GM19455 (cell line): ENCODE data around the gene MDM2.
"Not testable (repeated sequence)": the region's sequence is repeated elsewhere in the genome, so short reads cannot be mapped to it uniquely, and the experiment has no call there.

ENCODE experiments used
- ATAC-seq: cut with Tn5 transposase; IDR thresholded peaks from one replicate; pipeline ENCODE4 v1.9.1; 2021; ENCODE audit not compliant: unreplicated experiment

Gene MDM2

DNA sequence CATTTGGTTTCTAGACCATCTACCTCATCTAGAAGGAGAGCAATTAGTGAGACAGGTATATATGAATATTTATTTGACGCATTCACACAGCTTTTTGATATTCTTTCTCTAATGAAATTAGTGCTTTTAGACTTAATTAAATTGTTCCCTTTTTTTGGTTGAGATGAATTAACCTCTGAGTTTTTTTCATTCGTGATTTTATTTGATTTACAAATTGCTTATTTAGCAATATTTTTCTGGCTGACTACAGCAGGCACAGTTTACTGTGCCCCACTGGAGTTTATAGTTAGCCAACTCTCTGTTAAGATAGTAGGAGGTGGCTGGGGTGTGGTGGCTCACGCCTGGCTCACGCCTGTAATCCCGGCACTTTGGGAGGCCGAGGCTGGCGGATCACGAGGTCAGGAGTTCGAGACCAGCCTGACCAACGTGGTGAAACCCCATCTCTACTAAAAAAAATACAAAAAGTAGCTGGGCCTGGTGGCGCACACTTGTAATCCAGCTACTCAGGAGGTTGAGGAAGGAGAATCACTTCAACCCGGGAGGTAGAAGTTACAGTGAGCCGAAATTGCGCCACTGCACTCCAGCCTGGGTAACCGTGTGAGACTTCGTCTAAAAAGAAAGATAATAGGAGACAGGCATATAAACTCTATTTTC is 16.7 kb downstream of the MDM2 start:
- no peak for ATAC-seq

DNA sequence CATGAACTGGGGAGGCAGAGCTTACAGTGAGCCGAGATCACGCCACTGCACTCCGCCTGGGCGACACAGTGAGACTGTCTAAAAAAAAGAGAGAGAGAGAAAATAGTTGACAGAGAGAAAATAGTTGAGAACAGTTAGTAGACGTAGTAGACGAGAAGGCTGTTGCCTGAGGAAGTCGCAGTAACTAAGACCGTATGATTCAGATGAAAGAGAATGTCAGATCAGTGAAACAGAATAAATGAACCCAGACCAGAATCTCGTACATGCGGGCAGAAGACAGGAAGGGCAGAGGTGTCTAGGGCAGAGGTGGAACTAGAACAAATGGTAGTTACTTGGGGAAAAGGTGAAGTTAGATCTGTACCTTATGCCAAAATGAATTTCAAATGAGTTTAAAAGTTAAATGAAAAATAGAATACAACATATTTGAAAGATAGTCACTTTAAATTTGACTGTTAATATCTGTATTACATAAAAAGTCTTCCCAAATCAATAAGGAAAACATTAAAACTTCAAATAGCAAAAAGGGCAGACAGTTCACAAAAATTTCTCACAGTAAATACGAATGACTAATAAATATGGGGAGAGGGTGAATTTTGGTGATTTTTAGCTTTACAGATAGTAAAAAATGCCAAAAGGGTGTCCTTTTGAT is 17.7 kb downstream of the MDM2 start:
- no peak for ATAC-seq

DNA sequence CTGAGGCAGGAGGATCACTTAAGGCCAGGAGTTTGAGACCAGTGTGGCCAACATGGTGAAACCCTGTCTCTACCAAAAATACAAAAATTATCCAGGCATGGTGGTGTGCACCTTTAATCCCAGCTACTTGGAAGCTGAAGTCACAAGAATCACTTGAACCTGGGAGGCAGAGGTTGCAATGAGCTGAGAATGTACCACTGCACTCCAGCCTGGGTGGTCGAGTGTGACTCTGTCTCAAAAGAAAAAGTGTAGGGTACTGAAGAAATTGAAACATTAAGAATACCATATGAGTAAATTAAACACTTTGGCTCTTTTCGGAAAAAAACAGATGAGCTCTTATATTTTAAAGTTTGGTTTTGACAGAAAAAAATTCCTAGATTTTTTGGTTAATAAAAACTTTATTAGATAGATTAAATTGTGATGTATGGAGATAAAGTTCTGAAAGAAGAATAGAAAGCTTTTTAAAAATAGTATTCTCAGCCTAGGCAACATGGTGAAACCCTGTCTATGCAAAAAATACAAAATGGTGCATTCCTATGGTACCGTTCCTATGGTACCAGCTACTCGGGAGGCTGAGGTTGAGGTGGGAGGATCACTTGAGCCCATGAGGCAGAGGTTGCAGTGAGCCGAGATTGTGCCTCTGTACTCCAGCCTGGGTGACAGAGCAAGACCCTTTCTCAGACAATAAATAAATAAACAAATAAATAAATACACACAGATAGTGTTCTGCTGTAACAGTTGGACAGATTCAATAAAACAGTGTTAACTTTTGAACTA is 20.1 kb downstream of the MDM2 start:
- ATAC-seq, result no peak

- no peak for ATAC-seq
Measured at GRCh38 chr12:68828672-68829068, 20.7 kb downstream of the MDM2 start.

DNA sequence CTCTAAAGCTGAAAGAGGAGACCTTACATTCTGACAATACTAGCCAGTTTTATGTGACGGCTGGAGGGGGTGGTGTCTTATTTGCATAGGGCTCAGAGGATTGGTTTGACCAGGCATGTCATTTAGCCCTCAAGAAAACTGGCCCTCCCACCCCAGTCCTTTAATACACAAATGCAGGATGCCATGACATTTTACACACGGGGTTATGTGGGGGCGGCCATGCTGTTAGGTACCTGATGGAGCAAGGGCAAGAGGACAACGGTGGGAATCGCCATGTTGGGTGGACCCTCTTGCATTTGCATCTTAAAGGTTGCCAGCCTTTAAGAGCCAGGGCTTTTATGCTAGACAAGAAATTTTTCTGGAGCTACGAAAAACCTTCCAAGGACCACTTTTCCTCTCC is 23.3 kb downstream of the MDM2 start:
- no peak for ATAC-seq

GRCh38 chr12:68831751-68832503 is 23.9 kb downstream of the MDM2 start:
- no peak for ATAC-seq

- no peak for ATAC-seq
Measured at GRCh38 chr12:68832504-68832867, 24.5 kb downstream of the MDM2 start.

GRCh38 chr12:68833508-68833907 is 25.5 kb downstream of the MDM2 start:
- no peak for ATAC-seq

- ATAC-seq, result no peak
Measured at GRCh38 chr12:68835333-68835908, 27.4 kb downstream of the MDM2 start.

DNA sequence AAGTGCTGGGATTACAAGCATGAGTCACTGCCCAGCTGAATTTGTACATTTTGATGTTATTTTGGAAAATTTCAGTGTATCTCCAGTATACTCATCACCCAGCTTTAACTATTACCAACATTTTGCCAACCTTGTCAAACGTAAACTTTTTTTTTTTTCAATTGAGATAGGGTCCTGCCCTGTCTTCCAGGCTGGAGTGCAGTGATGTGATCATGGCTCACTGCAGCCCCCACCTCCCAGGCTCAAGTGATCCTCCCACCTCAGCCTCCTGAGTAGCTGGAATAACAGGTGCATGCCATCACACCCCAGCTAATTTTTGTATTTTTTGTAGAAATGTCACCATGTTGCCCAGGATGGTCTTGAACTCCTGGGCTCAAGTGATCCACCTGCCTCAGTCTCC is 29.2 kb downstream of the MDM2 start:
- ATAC-seq, result no peak

DNA sequence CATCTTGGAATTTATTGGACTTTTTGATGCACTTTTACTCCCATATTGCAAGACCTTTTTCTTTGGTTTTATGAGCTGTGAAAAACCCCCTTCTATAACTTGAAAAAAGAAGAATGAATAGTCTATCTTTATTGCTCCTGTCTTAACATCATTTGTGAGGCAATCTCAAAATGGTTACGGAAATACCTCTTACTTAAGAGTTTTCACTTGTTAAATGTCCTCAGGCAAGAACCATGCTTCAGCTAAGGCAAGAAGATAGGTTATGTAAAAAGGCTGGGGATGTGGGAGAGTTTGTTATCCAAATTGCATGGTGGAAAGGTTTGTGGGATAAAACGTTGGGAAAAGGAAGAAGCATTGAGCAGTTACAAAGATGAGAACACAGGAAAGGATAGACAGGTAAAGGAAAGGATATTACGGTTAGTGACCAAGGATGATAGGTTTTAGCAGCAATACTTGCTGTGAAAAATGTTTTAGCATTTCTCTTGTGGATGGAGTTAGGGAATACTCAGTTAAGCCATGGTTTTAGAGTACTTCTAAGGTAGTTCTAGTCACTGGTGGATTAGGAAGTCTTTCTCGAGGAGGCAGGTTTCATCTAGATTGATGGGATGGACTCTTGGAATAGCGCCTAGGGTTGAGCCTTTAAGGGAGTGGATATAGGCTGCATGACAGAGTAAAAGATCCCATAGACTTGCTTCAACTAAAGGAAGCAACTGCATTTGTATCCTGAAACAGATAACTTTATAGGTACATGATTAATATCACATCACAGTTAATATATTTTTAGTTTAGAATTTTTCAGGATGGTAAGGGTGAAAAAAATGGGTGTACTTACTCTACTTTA is 30.3 kb downstream of the MDM2 start:
- ATAC-seq, result no peak

DNA sequence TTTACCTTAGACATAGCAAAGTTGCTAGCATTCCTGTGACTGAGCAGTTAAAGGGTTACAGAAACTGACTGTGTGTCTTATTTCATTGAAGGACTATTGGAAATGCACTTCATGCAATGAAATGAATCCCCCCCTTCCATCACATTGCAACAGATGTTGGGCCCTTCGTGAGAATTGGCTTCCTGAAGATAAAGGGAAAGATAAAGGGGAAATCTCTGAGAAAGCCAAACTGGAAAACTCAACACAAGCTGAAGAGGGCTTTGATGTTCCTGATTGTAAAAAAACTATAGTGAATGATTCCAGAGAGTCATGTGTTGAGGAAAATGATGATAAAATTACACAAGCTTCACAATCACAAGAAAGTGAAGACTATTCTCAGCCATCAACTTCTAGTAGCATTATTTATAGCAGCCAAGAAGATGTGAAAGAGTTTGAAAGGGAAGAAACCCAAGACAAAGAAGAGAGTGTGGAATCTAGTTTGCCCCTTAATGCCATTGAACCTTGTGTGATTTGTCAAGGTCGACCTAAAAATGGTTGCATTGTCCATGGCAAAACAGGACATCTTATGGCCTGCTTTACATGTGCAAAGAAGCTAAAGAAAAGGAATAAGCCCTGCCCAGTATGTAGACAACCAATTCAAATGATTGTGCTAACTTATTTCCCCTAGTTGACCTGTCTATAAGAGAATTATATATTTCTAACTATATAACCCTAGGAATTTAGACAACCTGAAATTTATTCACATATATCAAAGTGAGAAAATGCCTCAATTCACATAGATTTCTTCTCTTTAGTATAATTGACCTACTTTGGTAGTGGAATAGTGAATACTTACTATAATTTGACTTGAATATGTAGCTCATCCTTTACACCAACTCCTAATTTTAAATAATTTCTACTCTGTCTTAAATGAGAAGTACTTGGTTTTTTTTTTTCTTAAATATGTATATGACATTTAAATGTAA is 31.5 kb downstream of the MDM2 start:
- no peak for ATAC-seq

DNA sequence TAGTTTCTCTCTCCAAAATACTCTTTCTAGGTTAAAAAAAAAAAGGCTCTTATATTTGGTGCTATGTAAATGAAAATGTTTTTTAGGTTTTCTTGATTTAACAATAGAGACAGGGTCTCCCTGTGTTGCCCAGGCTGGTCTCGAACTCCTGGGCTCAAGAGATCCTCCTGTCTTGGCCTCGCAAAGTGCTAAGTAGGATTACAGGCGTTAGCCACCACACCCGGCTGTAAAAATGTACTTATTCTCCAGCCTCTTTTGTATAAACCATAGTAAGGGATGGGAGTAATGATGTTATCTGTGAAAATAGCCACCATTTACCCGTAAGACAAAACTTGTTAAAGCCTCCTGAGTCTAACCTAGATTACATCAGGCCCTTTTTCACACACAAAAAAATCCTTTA is 33.2 kb downstream of the MDM2 start:
- not testable (repeated sequence) for ATAC-seq

DNA sequence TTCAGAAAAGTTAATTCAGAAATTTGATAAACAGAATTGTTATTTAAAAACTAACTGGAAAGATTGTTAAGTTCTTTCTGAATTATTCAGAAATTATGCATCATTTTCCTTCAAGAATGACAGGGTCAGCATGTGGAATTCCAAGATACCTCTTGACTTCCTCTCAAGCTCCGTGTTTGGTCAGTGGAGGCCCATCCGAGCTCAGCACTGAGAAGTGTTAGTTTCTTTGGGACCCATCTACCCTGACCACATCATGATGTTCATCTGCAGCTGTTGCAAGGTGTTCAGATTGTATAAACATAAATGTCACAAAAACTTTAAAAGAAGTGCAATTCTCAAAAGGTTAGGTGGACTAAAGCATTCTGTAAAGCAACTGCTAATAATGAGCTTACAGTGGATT is 33.7 kb downstream of the MDM2 start:
- no peak for ATAC-seq

GRCh38 chr12:68842123-68842522 is 34.1 kb downstream of the MDM2 start:
- ATAC-seq, result no peak

DNA sequence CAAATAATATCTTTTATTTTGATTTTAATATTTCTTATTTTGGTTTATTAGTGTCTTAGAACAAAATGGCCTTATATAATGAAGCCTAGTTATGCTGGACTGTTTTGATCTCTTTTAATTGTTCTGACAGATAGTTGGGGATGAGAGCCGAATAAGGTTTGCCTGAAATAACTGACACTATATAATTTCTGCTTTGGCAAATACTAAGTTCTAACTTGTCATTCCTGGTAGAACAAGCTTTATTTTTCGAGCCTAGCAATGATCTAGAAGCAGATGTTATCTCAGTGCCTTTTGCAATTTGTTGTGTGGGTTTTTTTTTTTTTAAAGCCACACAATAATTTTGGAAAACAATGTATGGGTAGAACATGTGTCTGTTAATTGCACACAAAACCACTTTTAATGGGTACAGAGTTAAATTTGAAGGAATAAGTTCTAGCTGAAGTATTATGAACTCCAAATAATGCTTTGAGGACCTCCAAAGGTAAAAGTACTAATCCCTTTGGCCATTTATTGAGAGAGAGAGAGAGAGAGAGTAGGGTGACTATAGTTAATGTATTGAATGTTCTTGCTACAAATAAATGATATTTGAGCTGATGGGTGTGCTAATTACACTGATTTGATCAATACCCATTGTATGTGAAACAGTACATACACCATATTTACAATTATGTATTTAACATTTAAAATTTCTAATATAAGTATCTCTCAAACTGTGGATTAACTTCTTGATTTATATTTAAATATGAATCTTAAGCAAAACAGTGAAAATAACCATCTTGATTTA is 35.0 kb downstream of the MDM2 start:
- ATAC-seq, result no peak

DNA sequence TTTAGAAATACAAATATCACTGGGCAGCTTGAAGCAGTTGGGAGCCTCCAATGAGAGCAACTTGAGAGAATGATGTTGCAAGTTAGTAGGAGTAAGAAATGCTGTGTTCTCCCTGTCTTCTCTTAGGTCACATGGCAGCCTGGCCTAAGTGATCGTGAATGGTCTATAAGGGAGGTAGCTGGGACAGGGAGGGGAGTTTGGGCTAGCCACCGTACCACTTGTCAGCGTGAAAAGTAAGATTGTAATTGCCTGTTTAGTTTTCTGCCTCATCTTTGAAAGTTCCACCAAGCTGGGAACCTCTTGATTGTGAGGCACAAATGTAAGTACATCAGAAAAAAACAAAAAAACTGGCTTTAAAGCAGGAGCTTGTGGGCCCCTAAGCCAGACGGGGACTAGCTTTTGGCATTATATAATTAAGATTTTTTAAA is 36.4 kb downstream of the MDM2 start:
- ATAC-seq, result no peak
